SK-N-SH treated with all-trans-retinoic acid at 6 μM for 48 hours (cell line): Measurements from ENCODE around the gene LY6G6C.

Experiments
- ARNTL ChIP-seq: fragments of 450-650 bp; formaldehyde crosslinking; IDR thresholded peaks from 2 replicates; pipeline ENCODE4 v1.5.0; 2020; ENCODE audit warnings: low read depth, mild to moderate bottlenecking, moderate library complexity, borderline replicate concordance
- BACH2 ChIP-seq: fragments of 250-450 bp; sonication (Bioruptor Pico); IDR thresholded peaks from 2 replicates; pipeline ENCODE4 v1.9.0; 2021; ENCODE audit warnings: mild to moderate bottlenecking, borderline replicate concordance
- ISL1 ChIP-seq: fragments of 250-450 bp; sonication (Bioruptor Pico); IDR thresholded peaks from 2 replicates; pipeline ENCODE4 v2.1.2; 2022; ENCODE audit warnings: mild to moderate bottlenecking, moderate library complexity
- PATZ1 ChIP-seq: fragments of 250-450 bp; sonication (Bioruptor Pico); IDR thresholded peaks from 2 replicates; pipeline ENCODE4 v1.8.0; 2020; ENCODE audit warnings: mild to moderate bottlenecking, moderate library complexity, borderline replicate concordance
- POU6F1 ChIP-seq: fragments of 250-450 bp; sonication (Bioruptor Pico); IDR thresholded peaks from 2 replicates; pipeline ENCODE4 v1.8.0; 2021; ENCODE audit warnings: low read depth, mild to moderate bottlenecking, moderate library complexity, borderline replicate concordance
- TCF4 ChIP-seq: fragments of 250-450 bp; sonication (Bioruptor Pico); IDR thresholded peaks from 2 replicates; pipeline ENCODE4 v1.8.0; 2021; ENCODE audit warnings: mild to moderate bottlenecking, moderate library complexity, borderline replicate concordance
- ZFP3 ChIP-seq: fragments of 250-450 bp; sonication (Bioruptor Pico); IDR thresholded peaks from 2 replicates; pipeline ENCODE4 v1.5.0; 2020; ENCODE audit warnings: mild to moderate bottlenecking, moderate library complexity
- ZFP30 ChIP-seq: fragments of 450-650 bp; formaldehyde crosslinking; IDR thresholded peaks from 2 replicates; pipeline ENCODE4 v1.5.0; 2022; ENCODE audit warnings: mild to moderate bottlenecking, moderate library complexity

- no peak for TF ChIP-seq ZFP30 (CRISPR knock-in tag)
- TF ChIP-seq ARNTL (CRISPR knock-in tag), result no peak
- TF ChIP-seq PATZ1 (CRISPR knock-in tag), result no peak
- no peak for TF ChIP-seq ZFP3
- TF ChIP-seq BACH2, result no peak
- no peak for TF ChIP-seq TCF4 (CRISPR knock-in tag)
- no peak for TF ChIP-seq POU6F1
- no peak for TF ChIP-seq ISL1 (CRISPR knock-in tag)
Measured at GRCh38 chr6:31700740-31701401, 20.7 kb downstream of the LY6G6C start.
